ENCODE results near the gene NHLH2.
A peak's percentile ranks its signal among the peaks of the same experiment; 100 is the strongest.

NHLH2 gene

GRCh38 chr1:115837341-115837739 is 3.6 kb downstream of the NHLH2 start:
- Histone ChIP-seq H3K18ac (ENCODE audit: low read length) (peak overlapping the region; percentile 99), H3K4me3 (ENCODE audit: low read length) (no peak overlapping the region), H3K4ac (ENCODE audit: low read depth, low read length) (no peak overlapping the region), H4K8ac (ENCODE audit: low read depth, low read length) (no peak overlapping the region), H3K4me2 (ENCODE audit: low read length) (peak overlapping the region; percentile 96), H2BK120ac (ENCODE audit: low read depth, low read length) (no peak overlapping the region), H3K27me3 (ENCODE audit: insufficient read depth, low read length, poor library complexity) (no peaks in the 10 kb centered on the region), H3K36me3 (ENCODE audit: control insufficient read depth, insufficient read depth, low read length) (no peaks in the 10 kb centered on the region), H2BK15ac (replicated peaks; ENCODE audit: low read depth) (peak overlapping the region; percentile 28), H3K23ac (ENCODE audit: low read length) (no peak overlapping the region), H2BK5ac (ENCODE audit: low read length) (no peak overlapping the region), H3K79me1 (ENCODE audit: low read length) (no peaks in the 10 kb centered on the region), H3K4me1 (ENCODE audit: control insufficient read depth, low read depth, low read length) (peaks cover 2% of the 10 kb centered on the region), H3K79me2 (ENCODE audit: control insufficient read depth, insufficient read depth, low read length) (no peaks in the 10 kb centered on the region), H3K56ac (ENCODE audit: low read length) (peak overlapping the region; percentile 87), H4K5ac (ENCODE audit: low read length) (no peak overlapping the region), H2AK5ac (ENCODE audit: low read length) (no peak overlapping the region), H3K27ac (ENCODE audit: low read depth, low read length) (no peak overlapping the region), H3K9ac (ENCODE audit: low read length) (peak overlapping the region; percentile 66)
- no CpG with 5 or more reads among the region's 4 CpGs for WGBS (ENCODE audit: extremely low coverage, insufficient coverage, low lambda C conversion rate)
- DNase-seq: no peak

GRCh38 chr1:115833856-115834255 is 7.1 kb downstream of the NHLH2 start:
- Histone ChIP-seq H3K36me3 (ENCODE audit: control insufficient read depth, insufficient read depth, low read length) (no peaks in the 10 kb centered on the region), H3K56ac (ENCODE audit: low read length) (no peak overlapping the region), H3K23ac (ENCODE audit: low read length) (no peak overlapping the region), H2BK120ac (ENCODE audit: low read depth, low read length) (no peak overlapping the region), H3K4me2 (ENCODE audit: low read length) (no peak overlapping the region), H3K9ac (ENCODE audit: low read length) (no peak overlapping the region), H2BK5ac (ENCODE audit: low read length) (no peak overlapping the region), H3K79me1 (ENCODE audit: low read length) (no peaks in the 10 kb centered on the region), H3K27me3 (ENCODE audit: insufficient read depth, low read length, poor library complexity) (no peaks in the 10 kb centered on the region), H2AK5ac (ENCODE audit: low read length) (no peak overlapping the region), H4K8ac (ENCODE audit: low read depth, low read length) (no peak overlapping the region), H3K4ac (ENCODE audit: low read depth, low read length) (no peak overlapping the region), H3K18ac (ENCODE audit: low read length) (no peak overlapping the region), H3K4me3 (ENCODE audit: low read length) (no peak overlapping the region), H3K4me1 (ENCODE audit: control insufficient read depth, low read depth, low read length) (peaks cover 9% of the 10 kb centered on the region), H3K27ac (ENCODE audit: low read depth, low read length) (no peak overlapping the region), H2BK15ac (replicated peaks; ENCODE audit: low read depth) (no peak overlapping the region), H3K79me2 (ENCODE audit: control insufficient read depth, insufficient read depth, low read length) (no peaks in the 10 kb centered on the region), H4K5ac (ENCODE audit: low read length) (no peak overlapping the region)
- DNase-seq: peak; percentile 81
- no CpG with 5 or more reads among the region's 5 CpGs for WGBS (ENCODE audit: extremely low coverage, insufficient coverage, low lambda C conversion rate)

GRCh38 chr1:115832651-115833050 is 8.3 kb downstream of the NHLH2 start:
- H2BK120ac ChIP-seq (ENCODE audit: low read depth, low read length): no peak overlapping the region
- H4K8ac ChIP-seq (ENCODE audit: low read depth, low read length): no peak overlapping the region
- no peak overlapping the region for H2AK5ac ChIP-seq (ENCODE audit: low read length)
- no peak overlapping the region for H3K23ac ChIP-seq (ENCODE audit: low read length)
- H3K56ac ChIP-seq (ENCODE audit: low read length): no peak overlapping the region
- H4K5ac ChIP-seq (ENCODE audit: low read length): no peak overlapping the region
- H3K79me2 ChIP-seq (ENCODE audit: control insufficient read depth, insufficient read depth, low read length): no peaks in the 10 kb centered on the region
- H2BK5ac ChIP-seq (ENCODE audit: low read length): no peak overlapping the region
- H3K36me3 ChIP-seq (ENCODE audit: control insufficient read depth, insufficient read depth, low read length): no peaks in the 10 kb centered on the region
- H3K4me3 ChIP-seq (ENCODE audit: low read length): no peak overlapping the region
- no peaks in the 10 kb centered on the region for H3K79me1 ChIP-seq (ENCODE audit: low read length)
- no peak for DNase-seq
- H3K27me3 ChIP-seq (ENCODE audit: insufficient read depth, low read length, poor library complexity): no peaks in the 10 kb centered on the region
- H3K18ac ChIP-seq (ENCODE audit: low read length): no peak overlapping the region
- no peak overlapping the region for H3K27ac ChIP-seq (ENCODE audit: low read depth, low read length)
- 100% methylated on average over 1 of the region's 8 CpGs for WGBS (ENCODE audit: extremely low coverage, insufficient coverage, low lambda C conversion rate)
- no peak overlapping the region for H3K4ac ChIP-seq (ENCODE audit: low read depth, low read length)
- no peak overlapping the region for H3K4me2 ChIP-seq (ENCODE audit: low read length)
- H3K4me1 ChIP-seq (ENCODE audit: control insufficient read depth, low read depth, low read length): peaks cover 11% of the 10 kb centered on the region
- no peak overlapping the region for H2BK15ac ChIP-seq (replicated peaks; ENCODE audit: low read depth)
- H3K9ac ChIP-seq (ENCODE audit: low read length): no peak overlapping the region

GRCh38 chr1:115830963-115831362 is 10.0 kb downstream of the NHLH2 start:
- no peak overlapping the region for H4K5ac ChIP-seq (ENCODE audit: low read length)
- H3K4me2 ChIP-seq (ENCODE audit: low read length): no peak overlapping the region
- no CpG with 5 or more reads among the region's 3 CpGs for WGBS (ENCODE audit: extremely low coverage, insufficient coverage, low lambda C conversion rate)
- H3K4me3 ChIP-seq (ENCODE audit: low read length): no peak overlapping the region
- peak overlapping the region; percentile 14 for H3K27ac ChIP-seq (ENCODE audit: low read depth, low read length)
- no peak overlapping the region for H3K18ac ChIP-seq (ENCODE audit: low read length)
- H3K79me1 ChIP-seq (ENCODE audit: low read length): no peaks in the 10 kb centered on the region
- H2BK5ac ChIP-seq (ENCODE audit: low read length): no peak overlapping the region
- no peak overlapping the region for H4K8ac ChIP-seq (ENCODE audit: low read depth, low read length)
- H3K4ac ChIP-seq (ENCODE audit: low read depth, low read length): no peak overlapping the region
- H2BK15ac ChIP-seq (replicated peaks; ENCODE audit: low read depth): peak overlapping the region; percentile 20
- H3K79me2 ChIP-seq (ENCODE audit: control insufficient read depth, insufficient read depth, low read length): no peaks in the 10 kb centered on the region
- no peak overlapping the region for H3K56ac ChIP-seq (ENCODE audit: low read length)
- no peak overlapping the region for H2AK5ac ChIP-seq (ENCODE audit: low read length)
- no peaks in the 10 kb centered on the region for H3K27me3 ChIP-seq (ENCODE audit: insufficient read depth, low read length, poor library complexity)
- H3K36me3 ChIP-seq (ENCODE audit: control insufficient read depth, insufficient read depth, low read length): no peaks in the 10 kb centered on the region
- peaks cover 20% of the 10 kb centered on the region for H3K4me1 ChIP-seq (ENCODE audit: control insufficient read depth, low read depth, low read length)
- H2BK120ac ChIP-seq (ENCODE audit: low read depth, low read length): no peak overlapping the region
- no peak for DNase-seq
- H3K23ac ChIP-seq (ENCODE audit: low read length): no peak overlapping the region
- no peak overlapping the region for H3K9ac ChIP-seq (ENCODE audit: low read length)

- no peak overlapping the region for H3K9ac ChIP-seq (ENCODE audit: low read length)
- no peak overlapping the region for H4K5ac ChIP-seq (ENCODE audit: low read length)
- H3K4me1 ChIP-seq (ENCODE audit: control insufficient read depth, low read depth, low read length): peaks cover 20% of the 10 kb centered on the region
- H4K8ac ChIP-seq (ENCODE audit: low read depth, low read length): no peak overlapping the region
- H3K18ac ChIP-seq (ENCODE audit: low read length): peak overlapping the region; percentile 22
- H3K36me3 ChIP-seq (ENCODE audit: control insufficient read depth, insufficient read depth, low read length): no peaks in the 10 kb centered on the region
- no peak overlapping the region for H3K23ac ChIP-seq (ENCODE audit: low read length)
- peak overlapping the region; percentile 58 for H3K56ac ChIP-seq (ENCODE audit: low read length)
- peak; percentile 92 for DNase-seq
- H3K4me2 ChIP-seq (ENCODE audit: low read length): no peak overlapping the region
- H3K79me1 ChIP-seq (ENCODE audit: low read length): no peaks in the 10 kb centered on the region
- H2BK120ac ChIP-seq (ENCODE audit: low read depth, low read length): no peak overlapping the region
- peak overlapping the region; percentile 85 for H3K27ac ChIP-seq (ENCODE audit: low read depth, low read length)
- H2BK15ac ChIP-seq (replicated peaks; ENCODE audit: low read depth): no peak overlapping the region
- no CpG with 5 or more reads among the region's 3 CpGs for WGBS (ENCODE audit: extremely low coverage, insufficient coverage, low lambda C conversion rate)
- peak overlapping the region; percentile 20 for H2BK5ac ChIP-seq (ENCODE audit: low read length)
- H3K79me2 ChIP-seq (ENCODE audit: control insufficient read depth, insufficient read depth, low read length): no peaks in the 10 kb centered on the region
- H3K4me3 ChIP-seq (ENCODE audit: low read length): no peak overlapping the region
- H2AK5ac ChIP-seq (ENCODE audit: low read length): no peak overlapping the region
- no peaks in the 10 kb centered on the region for H3K27me3 ChIP-seq (ENCODE audit: insufficient read depth, low read length, poor library complexity)
- H3K4ac ChIP-seq (ENCODE audit: low read depth, low read length): no peak overlapping the region
These were observed 11.0 kb downstream of the NHLH2 start for GRCh38 chr1:115829947-115830346.

- Histone ChIP-seq H4K5ac (ENCODE audit: low read length) (no peak overlapping the region), H3K56ac (ENCODE audit: low read length) (peak overlapping the region; percentile 85), H3K23ac (ENCODE audit: low read length) (peak overlapping the region; percentile 48), H3K9ac (ENCODE audit: low read length) (peak overlapping the region; percentile 52), H3K36me3 (ENCODE audit: control insufficient read depth, insufficient read depth, low read length) (no peaks in the 10 kb centered on the region), H4K8ac (ENCODE audit: low read depth, low read length) (no peak overlapping the region), H3K4ac (ENCODE audit: low read depth, low read length) (peak overlapping the region; percentile 95), H2BK120ac (ENCODE audit: low read depth, low read length) (peak overlapping the region; percentile 51), H3K4me3 (ENCODE audit: low read length) (no peak overlapping the region), H2AK5ac (ENCODE audit: low read length) (peak overlapping the region; percentile 76), H3K27me3 (ENCODE audit: insufficient read depth, low read length, poor library complexity) (no peaks in the 10 kb centered on the region), H3K4me1 (ENCODE audit: control insufficient read depth, low read depth, low read length) (peaks cover 20% of the 10 kb centered on the region), H3K4me2 (ENCODE audit: low read length) (peak overlapping the region; percentile 21), H2BK5ac (ENCODE audit: low read length) (peak overlapping the region; percentile 74), H3K79me1 (ENCODE audit: low read length) (no peaks in the 10 kb centered on the region), H2BK15ac (replicated peaks; ENCODE audit: low read depth) (no peak overlapping the region), H3K79me2 (ENCODE audit: control insufficient read depth, insufficient read depth, low read length) (no peaks in the 10 kb centered on the region), H3K27ac (ENCODE audit: low read depth, low read length) (peak overlapping the region; percentile 87), H3K18ac (ENCODE audit: low read length) (peak overlapping the region; percentile 75)
- peak; percentile 92 for DNase-seq
- no CpG with 5 or more reads among the region's 20 CpGs for WGBS (ENCODE audit: extremely low coverage, insufficient coverage, low lambda C conversion rate)
These were observed 11.8 kb downstream of the NHLH2 start for GRCh38 chr1:115829023-115829674.
